ENCODE measurements around the gene CAMLG. TPM values are rescaled to one million over a fixed set of nuclear protein-coding genes. Genes with fewer than 3 reads are reported as not detected.
A peak's percentile ranks its signal among the peaks of the same experiment; 100 is the strongest.

The CAMLG gene
- total and polyA plus RNA-seq, 2 experiments from 2014 or later = 22.7 to 42.4 TPM

DNA sequence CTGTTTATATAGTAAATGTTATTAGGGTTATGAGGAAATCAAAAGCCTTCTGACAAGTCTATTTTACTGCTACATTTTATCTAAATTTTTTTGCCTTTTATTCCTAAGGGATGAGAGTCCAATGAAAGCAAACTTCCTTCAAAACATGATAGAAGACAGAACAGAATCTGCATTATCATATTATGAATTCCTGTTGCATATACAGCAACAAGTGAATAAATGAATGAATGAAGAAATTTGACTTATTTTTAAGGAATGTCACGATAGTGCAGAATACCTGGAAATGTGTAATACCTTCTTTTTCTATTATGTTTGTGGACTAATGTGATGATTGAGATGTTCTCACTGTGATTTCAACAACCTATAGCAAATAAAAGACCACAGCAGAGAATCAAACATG is 13.5 kb upstream of the CAMLG start:
- Histone ChIP-seq H3K9me3 (ENCODE audit: low read depth) (no peaks in the 10 kb centered on the region), H3K27me3 (no peaks in the 10 kb centered on the region), H3K27ac (no peak overlapping the region), H3K36me3 (peaks cover 56% of the 10 kb centered on the region), H3K4me3 (no peak overlapping the region), H3K4me1 (ENCODE audit: low read depth) (no peaks in the 10 kb centered on the region)
- TF ChIP-seq, protein P1, sequence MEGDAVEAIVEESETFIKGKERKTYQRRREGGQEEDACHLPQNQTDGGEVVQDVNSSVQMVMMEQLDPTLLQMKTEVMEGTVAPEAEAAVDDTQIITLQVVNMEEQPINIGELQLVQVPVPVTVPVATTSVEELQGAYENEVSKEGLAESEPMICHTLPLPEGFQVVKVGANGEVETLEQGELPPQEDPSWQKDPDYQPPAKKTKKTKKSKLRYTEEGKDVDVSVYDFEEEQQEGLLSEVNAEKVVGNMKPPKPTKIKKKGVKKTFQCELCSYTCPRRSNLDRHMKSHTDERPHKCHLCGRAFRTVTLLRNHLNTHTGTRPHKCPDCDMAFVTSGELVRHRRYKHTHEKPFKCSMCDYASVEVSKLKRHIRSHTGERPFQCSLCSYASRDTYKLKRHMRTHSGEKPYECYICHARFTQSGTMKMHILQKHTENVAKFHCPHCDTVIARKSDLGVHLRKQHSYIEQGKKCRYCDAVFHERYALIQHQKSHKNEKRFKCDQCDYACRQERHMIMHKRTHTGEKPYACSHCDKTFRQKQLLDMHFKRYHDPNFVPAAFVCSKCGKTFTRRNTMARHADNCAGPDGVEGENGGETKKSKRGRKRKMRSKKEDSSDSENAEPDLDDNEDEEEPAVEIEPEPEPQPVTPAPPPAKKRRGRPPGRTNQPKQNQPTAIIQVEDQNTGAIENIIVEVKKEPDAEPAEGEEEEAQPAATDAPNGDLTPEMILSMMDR (IDR thresholded peaks at IDR 0.05; ENCODE audit: low read depth, low read length) = no peak
- DNase-seq (ENCODE audit: low read depth in 1 of 2, low spot score in 1 of 2) = no peak

GRCh38 chr5:134732819-134733218 is 5.5 kb upstream of the CAMLG start:
- no peak overlapping the region for H3K27ac ChIP-seq
- no peaks in the 10 kb centered on the region for H3K9me3 ChIP-seq (ENCODE audit: low read depth)
- H3K27me3 ChIP-seq = no peaks in the 10 kb centered on the region
- TF ChIP-seq, protein P1 (IDR thresholded peaks at IDR 0.05; ENCODE audit: low read depth, low read length) = no peak
- no peaks in the 10 kb centered on the region for H3K4me1 ChIP-seq (ENCODE audit: low read depth)
- H3K36me3 ChIP-seq = no peaks in the 10 kb centered on the region
- no peak overlapping the region for H3K4me3 ChIP-seq
- no peak for DNase-seq (ENCODE audit: low read depth in 1 of 2, low spot score in 1 of 2)

- TF ChIP-seq, protein P1 (IDR thresholded peaks at IDR 0.05; ENCODE audit: low read depth, low read length) = no peak
- no peak overlapping the region for H3K4me3 ChIP-seq
- no peaks in the 10 kb centered on the region for H3K4me1 ChIP-seq (ENCODE audit: low read depth)
- H3K9me3 ChIP-seq (ENCODE audit: low read depth) = no peaks in the 10 kb centered on the region
- H3K27me3 ChIP-seq = no peaks in the 10 kb centered on the region
- H3K36me3 ChIP-seq = no peaks in the 10 kb centered on the region
- no peak for DNase-seq (ENCODE audit: low read depth in 1 of 2, low spot score in 1 of 2)
- no peak overlapping the region for H3K27ac ChIP-seq
These were observed 3.1 kb upstream of the CAMLG start for GRCh38 chr5:134735243-134735642.

GRCh38 chr5:134736173-134736812 is 2.1 kb upstream of the CAMLG start:
- Histone ChIP-seq H3K27me3 (no peaks in the 10 kb centered on the region), H3K4me3 (no peak overlapping the region), H3K27ac (no peak overlapping the region), H3K9me3 (ENCODE audit: low read depth) (no peaks in the 10 kb centered on the region), H3K4me1 (ENCODE audit: low read depth) (no peaks in the 10 kb centered on the region), H3K36me3 (no peaks in the 10 kb centered on the region)
- no peak for DNase-seq (ENCODE audit: low read depth in 1 of 2, low spot score in 1 of 2)
- TF ChIP-seq, protein P1 (IDR thresholded peaks at IDR 0.05; ENCODE audit: low read depth, low read length) = no peak

- H3K4me1 ChIP-seq (ENCODE audit: low read depth) = no peaks in the 10 kb centered on the region
- H3K4me3 ChIP-seq = peak overlapping the region; percentile 79
- H3K9me3 ChIP-seq (ENCODE audit: low read depth) = no peaks in the 10 kb centered on the region
- peak; percentile 35 to 47 for DNase-seq (ENCODE audit: low read depth in 1 of 2, low spot score in 1 of 2)
- H3K27ac ChIP-seq = no peak overlapping the region
- H3K27me3 ChIP-seq = no peaks in the 10 kb centered on the region
- peaks cover 3% of the 10 kb centered on the region for H3K36me3 ChIP-seq
- TF ChIP-seq, protein P1 (IDR thresholded peaks at IDR 0.05; ENCODE audit: low read depth, low read length) = peak; percentile 29
These were observed 764 bp downstream of the CAMLG start for GRCh38 chr5:134738963-134739661.
